Panc1 (cell line): ENCODE results near the gene TRAM2. TPM values are rescaled to one million over a fixed set of nuclear protein-coding genes. Genes with fewer than 3 reads are reported as not detected.
A peak's percentile ranks its signal among the peaks of the same experiment; 100 is the strongest.

Experiments used
- ATAC-seq: fragments of 200-7000 bp; cut with Tn5 transposase; 2 replicates; pipeline ENCODE4 v1.9.1; 2020; ENCODE audit warnings: mild to moderate bottlenecking, moderate library complexity
- BruUV-seq: library from RNA; stranded (reverse); fragments of 400-500 nt; replicated peaks from 2 replicates; lab custom pipeline; 2021; lab: Mats Ljungman, UMichigan
- CTCF ChIA-PET: fragments of 300-600 bp; sonication (Branson Sonifier 250); formaldehyde crosslinking; loops from one replicate; lab custom pipeline; 2022; ENCODE audit warnings: antibody characterized with exemption; lab: Charles Lee
- POLR2A ChIA-PET: fragments of 300-600 bp; sonication (Branson Sonifier 250); formaldehyde crosslinking; loops from one replicate; lab custom pipeline; 2022; ENCODE audit warnings: antibody characterized with exemption; lab: Charles Lee
- DNase-seq: peaks from one replicate; pipeline ENCODE4 v3.0.0-alpha.2; 2010; ENCODE audit warnings: low read depth, low spot score
- H3K27ac ChIP-seq: 2 replicates; pipeline ENCODE4 v1.5.1; 2011; ENCODE audit warnings: mild to moderate bottlenecking, low read length, inconsistent platforms
- H3K27me3 ChIP-seq: fragments of 200-500 bp; sonication (Bioruptor generic); 2 replicates; pipeline ENCODE4 v1.6.0; 2014; ENCODE audit warnings: low read length, inconsistent platforms; ENCODE audit not compliant: control insufficient read depth, insufficient read depth
- H3K36me3 ChIP-seq: fragments of 200-500 bp; sonication (Bioruptor generic); 2 replicates; pipeline ENCODE4 v1.5.1; 2014; ENCODE audit warnings: inconsistent platforms, mild to moderate bottlenecking, low read length, moderate library complexity; ENCODE audit not compliant: control insufficient read depth, insufficient read depth
- H3K4me1 ChIP-seq: 2 replicates; pipeline ENCODE4 v1.5.1; 2011; ENCODE audit warnings: inconsistent platforms, mild to moderate bottlenecking, low read length, moderate library complexity; ENCODE audit not compliant: control insufficient read depth, insufficient read depth
- H3K4me3 ChIP-seq, 2 experiments: 2 replicates each; pipeline ENCODE4 v1.5.1; 2011 to 2012; ENCODE audit warnings: low read depth in 2 of 2, low read length in 2 of 2, mild to moderate bottlenecking in 2 of 2, inconsistent platforms in 1 of 2, moderate library complexity in 1 of 2
- H3K9me3 ChIP-seq: fragments of 200-500 bp; sonication (Bioruptor generic); 2 replicates; pipeline ENCODE4 v1.5.1; 2014; ENCODE audit warnings: low read depth, mild to moderate bottlenecking, inconsistent platforms, low read length, moderate library complexity; ENCODE audit not compliant: control insufficient read depth, insufficient read depth
- CTCF ChIP-seq: fragments of 450-650 bp; IDR thresholded peaks from 2 replicates; pipeline ENCODE4 v1.5.1; 2017; ENCODE audit warnings: mild to moderate bottlenecking
- POLR2AphosphoS5 ChIP-seq: IDR thresholded peaks from 2 replicates; pipeline ENCODE4 v1.6.1; 2012; ENCODE audit warnings: mild to moderate bottlenecking, low read depth, low read length, moderate library complexity
- REST ChIP-seq, 2 experiments: IDR thresholded peaks; 2 replicates each; pipeline ENCODE4 v1.6.1; 2011 to 2012; ENCODE audit warnings: low read depth in 2 of 2, control low read depth in 1 of 2, low read length in 1 of 2, mild to moderate bottlenecking in 1 of 2, moderate library complexity in 1 of 2; ENCODE audit not compliant: insufficient read depth in 1 of 2
- SIN3A ChIP-seq: IDR thresholded peaks from 2 replicates; pipeline ENCODE4 v1.6.1; 2012; ENCODE audit warnings: low read depth, mild to moderate bottlenecking, low read length, moderate library complexity, borderline replicate concordance; ENCODE audit not compliant: insufficient read depth
- TCF7L2 ChIP-seq: IDR thresholded peaks from 2 replicates; pipeline ENCODE4 v1.6.1; 2011; ENCODE audit warnings: mild to moderate bottlenecking, low read depth, low read length, inconsistent platforms
- in situ Hi-C: cut with HindIII; loops from 2 replicates; pipeline ENCODE4 v1.10.0; 2016; ENCODE audit warnings: low sequenced_read_pairs, low pct_unique_long_range_greater_than_20kb
- intact Hi-C: fragments of 100-400 bp; cut with micrococcal nuclease; formaldehyde crosslinking; loops from one replicate; pipeline ENCODE4 v1.10.0; 2022; ENCODE audit not compliant: unreplicated experiment
- total RNA-seq: library from RNA; stranded (reverse); gene quantifications from one replicate; pipeline ENCODE4 v1.2.1, GENCODE V29; 2021; ENCODE audit not compliant: unreplicated experiment

Gene TRAM2
- total RNA-seq, 1 experiment from 2014 or later, result 56.7 TPM

- POLR2A ChIA-PET, result no interaction called here
- no peak for DNase-seq
- TF ChIP-seq TCF7L2, result no peak
- no peak for TF ChIP-seq CTCF
- TF ChIP-seq POLR2AphosphoS5, result no peak
- no peak for TF ChIP-seq SIN3A
- TF ChIP-seq REST (IDR thresholded peaks at IDR 0.05; ENCODE audit: insufficient read depth in 1 of 2, low read depth in 2 of 2, low read length in 1 of 2), result no peak
- Histone ChIP-seq H3K27me3 (no peaks in the 10 kb centered on the region), H3K27ac (peak overlapping the region; percentile 14; the same call in 1 of the 2 replicates), H3K4me1 (peaks cover 8% of the 10 kb centered on the region), H3K9me3 (no peaks in the 10 kb centered on the region), H3K4me3 (no peak overlapping the region), H3K36me3 (peaks cover 2% of the 10 kb centered on the region; the same call in 1 of the 2 replicates)
- in situ Hi-C loops, result no loop called here
- no TSS peak for BruUV-seq
- intact Hi-C loops, result no loop called here
- CTCF ChIA-PET, result no interaction called here
- ATAC-seq, result no peak
Measured at GRCh38 chr6:52529311-52529710, 47.5 kb downstream of the TRAM2 start.

- DNase-seq (no peak), ATAC-seq (no peak)
- in situ Hi-C loops, result no loop called here
- no TSS peak for BruUV-seq
- ChIA-PET POLR2A (no interaction called here), CTCF (no interaction called here)
- no peaks in the 10 kb centered on the region for H3K9me3 ChIP-seq
- H3K4me3 ChIP-seq, result no peak overlapping the region
- intact Hi-C loops, result no loop called here
- no peak overlapping the region for H3K27ac ChIP-seq
- peaks cover 25% of the 10 kb centered on the region for H3K4me1 ChIP-seq
- H3K36me3 ChIP-seq, result no peaks in the 10 kb centered on the region
- H3K27me3 ChIP-seq, result no peaks in the 10 kb centered on the region
- TF ChIP-seq REST (IDR thresholded peaks at IDR 0.05; ENCODE audit: insufficient read depth in 1 of 2, low read depth in 2 of 2, low read length in 1 of 2) (no peak), SIN3A (no peak), TCF7L2 (no peak), CTCF (no peak), POLR2AphosphoS5 (no peak)
Measured at GRCh38 chr6:52527436-52527835, 49.4 kb downstream of the TRAM2 start.
